Suppressor macrophage treated with lipopolysaccharide for 1 hour (primary cell): ENCODE results near the gene WDR27.

ENCODE experiments used
- DNase-seq, 3 donors: peaks; one replicate each; pipeline ENCODE4 v3.0.0-alpha.2; 2020 to 2022

Gene WDR27

DNA sequence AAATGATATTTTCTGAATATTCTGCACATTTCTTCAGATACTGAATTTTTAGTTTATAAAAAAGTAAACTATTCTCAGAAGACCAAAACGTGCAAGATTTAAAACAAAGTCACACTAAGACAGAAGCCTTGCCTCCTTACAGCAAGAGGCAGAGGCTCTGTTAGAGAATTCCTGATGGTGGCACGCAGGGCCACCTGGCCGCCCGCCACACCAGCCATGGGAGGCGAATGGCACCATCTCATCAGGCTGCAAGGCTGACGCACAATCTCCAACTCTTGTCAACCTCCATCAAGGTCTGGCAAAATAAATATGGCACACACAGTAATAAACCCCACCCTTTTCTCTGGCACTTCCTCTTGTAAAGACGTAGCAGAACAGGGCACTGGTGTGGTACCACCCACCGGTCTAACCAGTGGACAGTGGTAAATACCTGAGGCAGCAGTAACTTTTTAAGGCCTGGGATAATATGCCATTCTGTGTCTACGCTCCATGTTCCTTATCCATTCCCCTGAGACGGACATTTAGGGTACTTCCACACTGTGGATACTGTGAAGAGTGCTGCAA is 111.4 kb downstream of the WDR27 start:
- DNase-seq, result no peak

DNA sequence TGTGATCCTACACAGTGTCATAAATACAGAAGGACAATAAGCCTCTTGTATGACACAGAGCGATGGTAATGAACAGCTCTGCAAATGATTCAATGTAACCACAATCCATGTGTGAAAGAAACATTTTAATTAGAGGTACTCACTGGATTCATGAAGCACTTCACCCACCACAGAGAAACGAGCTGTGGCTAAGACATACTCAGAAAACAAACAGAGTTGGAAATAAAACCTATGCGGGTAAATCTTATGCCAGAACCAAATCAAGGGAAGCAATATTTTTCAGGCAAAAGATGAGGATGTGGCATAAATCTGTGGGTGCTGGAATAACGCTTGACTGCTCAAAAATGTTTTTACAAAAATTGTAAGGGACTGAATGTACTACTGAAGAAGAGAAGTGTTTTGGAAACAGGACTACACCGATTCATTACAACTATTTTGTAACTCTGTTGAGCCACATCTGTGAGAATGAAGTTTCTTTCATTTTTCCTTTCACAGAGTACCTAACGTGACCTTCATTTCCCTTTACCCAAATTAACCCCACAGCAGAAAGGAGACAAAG is 112.1 kb downstream of the WDR27 start:
- no peak for DNase-seq

DNA sequence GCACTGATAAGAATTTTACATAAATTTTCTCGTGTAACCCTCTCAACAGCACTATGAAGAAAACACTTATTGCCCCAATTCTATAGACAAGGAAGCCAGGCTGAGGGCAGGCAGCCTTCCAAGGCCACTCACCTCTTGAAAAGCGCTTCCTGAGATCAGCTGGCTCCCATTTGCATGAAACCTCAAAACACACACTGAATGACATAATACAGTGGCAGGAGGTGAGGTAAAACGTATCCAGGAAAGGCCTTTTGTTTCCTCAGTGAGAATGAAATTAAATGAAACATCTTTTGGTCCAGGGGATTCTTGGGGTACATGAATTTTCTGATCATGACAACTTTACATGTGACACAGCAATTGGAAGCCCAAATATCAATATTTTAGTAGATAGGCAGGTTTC is 112.5 kb downstream of the WDR27 start:
- no peak for DNase-seq

DNA sequence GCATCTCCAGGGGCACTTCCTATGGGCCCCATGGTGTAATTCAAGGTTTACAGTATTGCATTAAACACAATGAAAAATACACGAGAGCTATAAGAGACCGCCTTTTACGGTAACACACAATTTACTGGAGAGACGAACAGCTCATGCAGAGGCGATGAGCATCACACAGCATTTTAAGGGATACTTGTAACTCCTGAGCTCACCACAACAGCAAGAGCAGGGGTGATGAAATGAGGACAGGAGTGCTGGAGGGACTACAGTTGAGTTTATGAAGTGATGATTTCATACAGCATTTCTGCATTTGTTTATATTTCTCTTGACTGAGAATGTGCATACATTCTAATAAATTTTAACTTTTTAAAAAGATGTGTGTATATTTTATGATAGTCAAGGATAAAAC is 113.9 kb downstream of the WDR27 start:
- DNase-seq, result no peak

DNA sequence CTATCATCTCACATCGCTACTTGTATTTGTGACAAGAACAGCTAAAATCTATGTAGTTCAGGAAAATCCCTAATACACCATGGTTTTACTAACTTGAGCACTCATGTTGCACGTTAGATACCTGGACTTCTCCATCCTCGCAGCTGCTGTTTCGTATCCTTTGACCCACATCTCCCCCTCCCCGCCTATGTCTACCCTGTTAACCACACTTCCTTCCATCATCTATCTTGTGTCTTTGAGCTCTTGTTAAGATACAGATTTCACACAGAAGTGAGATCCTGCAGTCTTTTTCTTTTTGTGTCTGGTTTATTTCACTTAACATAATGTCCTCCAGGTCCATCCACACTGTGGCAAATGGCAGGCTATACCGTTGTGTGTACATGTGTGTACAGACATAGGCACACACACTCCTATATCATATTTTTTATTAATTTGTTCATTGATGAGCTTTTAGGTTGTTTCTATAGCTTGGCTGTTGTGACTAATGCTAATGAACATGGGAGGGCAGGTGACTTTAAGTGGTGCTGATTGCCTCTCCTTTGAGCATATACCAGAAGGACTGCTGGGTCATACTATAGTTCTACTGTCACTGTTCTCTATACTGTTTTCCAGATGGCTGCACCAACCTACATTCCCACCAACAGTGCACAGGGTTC is 117.8 kb downstream of the WDR27 start:
- DNase-seq, result no peak

DNA sequence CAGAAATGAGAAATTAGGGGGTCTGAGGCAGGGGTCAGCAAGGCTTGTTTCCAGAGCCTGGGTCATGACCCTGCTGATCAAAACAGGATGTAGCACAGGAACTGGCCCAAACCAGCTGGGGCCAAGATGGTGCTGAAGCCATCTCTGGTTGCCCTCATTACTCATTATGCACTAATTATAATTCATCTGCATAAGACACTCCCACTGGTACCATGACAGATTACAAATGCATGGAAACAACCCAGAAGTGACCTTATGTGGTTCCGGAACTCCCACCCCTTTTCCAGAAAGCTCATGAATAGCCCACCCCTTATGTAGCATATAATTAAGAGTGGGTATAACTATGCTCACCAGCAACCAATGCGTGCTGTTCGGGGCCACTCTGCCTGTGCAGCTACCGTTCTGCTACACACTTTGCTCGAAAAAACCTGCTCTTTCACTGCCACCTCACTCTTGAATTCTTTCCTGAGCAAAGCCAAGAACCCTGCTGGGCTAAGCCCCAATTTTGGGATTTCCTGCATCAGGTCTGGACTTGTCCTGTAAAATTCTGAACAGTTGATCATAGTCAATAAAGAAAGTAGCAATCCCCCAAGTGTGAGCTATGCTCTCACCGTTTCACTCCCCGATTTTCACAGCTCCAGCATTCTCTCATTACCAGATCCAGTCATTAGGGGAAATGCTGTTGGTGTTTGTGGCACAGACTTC is 122.3 kb downstream of the WDR27 start:
- no peak for DNase-seq

DNA sequence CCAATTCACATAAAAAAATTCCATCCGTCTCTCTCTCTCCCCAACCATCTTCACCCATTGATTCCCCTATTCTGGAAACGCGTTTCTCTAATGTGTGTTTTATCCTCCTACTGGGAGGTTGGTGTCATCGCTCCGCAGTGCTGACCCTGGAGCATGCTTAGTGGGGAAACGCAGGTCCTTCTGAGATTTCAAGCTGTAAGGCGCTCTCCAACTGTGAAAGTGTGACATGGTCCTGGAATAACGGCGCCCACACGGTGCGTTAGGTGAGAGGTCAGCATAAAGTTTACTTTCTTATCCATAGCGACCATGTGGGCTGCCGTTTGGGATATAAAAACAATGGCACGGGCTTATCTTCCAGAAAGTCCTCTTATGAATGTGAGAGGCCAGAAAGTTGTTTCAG is 123.9 kb downstream of the WDR27 start:
- DNase-seq, result no peak

DNA sequence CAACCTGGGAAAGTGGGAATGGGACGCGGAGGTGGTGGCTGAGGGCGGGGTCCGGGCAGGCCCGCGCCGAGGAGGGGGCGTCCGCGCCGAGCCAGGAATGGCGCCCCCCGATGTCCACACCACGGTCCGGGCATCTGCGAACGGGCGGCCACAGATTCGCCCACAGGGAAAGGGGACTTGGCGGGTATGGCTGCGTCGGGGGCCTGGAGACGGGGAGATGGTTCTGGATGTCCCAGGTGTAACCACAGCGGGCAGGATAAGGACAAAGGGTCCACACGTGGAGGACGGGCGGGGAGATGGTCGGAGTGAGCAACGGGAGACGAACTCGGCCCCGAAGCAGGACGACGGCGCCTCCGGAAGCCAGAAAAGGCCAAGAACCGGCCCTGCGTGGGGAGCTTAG is 124.6 kb downstream of the WDR27 start:
- no peak for DNase-seq

DNA sequence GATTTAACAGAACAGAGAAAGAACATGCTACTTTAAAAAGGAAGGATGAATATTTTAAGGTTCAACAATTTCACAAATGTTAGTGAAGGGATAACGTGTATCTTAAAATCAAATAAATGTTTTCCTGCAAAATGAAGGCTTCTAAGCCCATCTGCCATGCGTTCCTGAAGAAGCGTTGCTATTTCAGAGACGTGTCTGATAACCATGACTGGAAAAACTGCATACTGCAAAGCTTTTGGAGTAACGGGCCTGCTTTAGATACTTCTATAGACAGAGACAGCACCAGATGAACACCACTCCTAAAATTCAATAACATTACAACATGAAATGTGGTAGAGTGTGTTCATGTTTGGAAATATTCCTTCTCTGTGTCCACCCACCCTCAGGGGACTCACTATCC is 126.0 kb downstream of the WDR27 start:
- no peak for DNase-seq

DNA sequence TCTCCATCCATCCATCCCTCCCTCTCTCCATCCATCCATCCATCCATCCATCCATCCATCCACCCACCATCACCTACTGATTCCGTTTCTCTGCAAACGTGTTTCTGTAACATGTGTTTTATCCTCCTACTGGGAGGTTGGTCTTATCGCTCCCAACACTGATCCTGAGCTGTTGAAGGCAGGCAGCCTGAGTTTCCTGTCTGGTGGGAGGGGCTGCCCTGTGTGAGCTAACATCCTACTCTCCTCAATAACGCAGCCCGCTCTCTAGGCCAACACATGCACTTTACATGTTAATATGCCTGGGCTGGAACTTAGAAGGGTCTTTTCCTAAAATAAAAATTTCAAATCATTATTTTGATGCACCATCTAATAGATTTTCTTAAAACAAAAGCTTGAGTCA is 126.5 kb downstream of the WDR27 start:
- no peak for DNase-seq

DNA sequence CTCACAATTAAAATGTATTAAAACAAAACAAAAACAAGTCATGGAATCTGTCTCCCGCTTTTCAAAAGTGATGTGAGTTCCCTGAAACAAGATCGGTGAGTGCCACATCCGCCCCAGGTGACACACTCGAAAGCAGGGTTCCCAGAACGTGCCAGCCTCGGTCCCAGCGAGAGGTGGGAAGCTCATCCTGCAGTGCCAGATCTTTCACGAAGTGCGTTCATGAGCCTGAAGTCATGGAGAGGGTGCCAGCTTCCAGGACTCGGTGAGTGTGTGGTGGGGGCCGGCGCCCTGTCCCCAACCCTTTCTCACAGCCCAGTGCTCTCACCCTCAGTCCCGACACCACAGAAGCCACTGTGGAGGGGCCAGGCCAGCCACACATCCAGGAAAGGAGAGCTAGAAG is 127.4 kb downstream of the WDR27 start:
- DNase-seq, result no peak

DNA sequence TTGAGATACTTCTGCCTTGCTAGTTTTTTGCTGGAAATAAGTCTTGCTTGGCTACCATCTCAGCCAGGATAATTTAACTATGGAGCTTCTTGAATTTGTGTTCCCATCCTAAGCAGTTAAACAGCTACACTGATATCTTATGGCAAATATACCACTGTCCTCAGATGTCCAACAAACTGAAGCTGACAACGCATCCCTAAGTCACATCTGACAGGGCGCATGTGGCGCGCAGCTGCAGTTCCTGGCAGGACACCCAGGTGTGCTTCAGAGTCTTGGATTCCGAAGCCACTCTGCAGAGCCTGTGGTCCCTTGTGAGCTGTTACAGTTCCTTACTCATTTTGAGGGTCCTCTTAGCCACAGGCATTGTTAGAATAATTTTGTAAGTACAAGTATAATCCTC is 127.9 kb downstream of the WDR27 start:
- DNase-seq, result no peak

DNA sequence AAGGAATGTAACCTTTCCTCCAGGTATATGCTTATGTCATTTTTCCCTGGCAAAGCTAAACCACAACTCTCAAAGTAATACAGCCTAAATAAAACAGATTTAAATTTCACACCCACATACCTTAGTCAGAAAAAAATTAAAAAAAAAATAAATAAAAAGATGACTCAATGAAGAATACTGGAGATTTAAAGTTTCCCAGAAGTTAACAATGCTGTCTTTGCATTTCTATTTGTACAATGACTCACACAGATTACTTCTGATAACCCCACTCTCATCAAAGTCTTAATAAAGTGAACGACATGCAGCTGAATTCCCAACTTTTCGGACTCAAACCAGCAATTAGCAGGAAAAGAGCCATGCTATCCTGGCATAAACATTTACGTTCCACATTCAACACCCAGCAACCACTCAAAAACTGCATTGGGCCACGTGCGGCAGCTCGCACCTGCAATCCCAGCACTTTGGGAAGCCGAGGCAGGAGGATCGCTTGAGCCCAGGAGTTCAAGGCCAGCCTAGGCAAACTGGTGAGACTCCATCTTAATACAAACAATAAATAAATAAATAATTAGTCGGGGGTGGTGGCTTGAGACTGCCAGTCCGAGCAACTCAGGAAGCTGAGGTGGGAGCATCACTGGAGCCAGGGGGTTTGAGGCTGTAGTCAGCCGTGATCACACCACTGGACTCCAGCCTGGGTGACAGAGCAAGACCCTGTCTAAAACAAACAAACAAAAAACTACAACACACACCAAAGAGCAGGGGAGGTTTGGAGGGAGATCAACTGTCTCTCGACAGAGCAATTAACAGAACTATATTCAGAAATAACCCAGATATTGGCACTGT is 130.5 kb downstream of the WDR27 start:
- no peak for DNase-seq

DNA sequence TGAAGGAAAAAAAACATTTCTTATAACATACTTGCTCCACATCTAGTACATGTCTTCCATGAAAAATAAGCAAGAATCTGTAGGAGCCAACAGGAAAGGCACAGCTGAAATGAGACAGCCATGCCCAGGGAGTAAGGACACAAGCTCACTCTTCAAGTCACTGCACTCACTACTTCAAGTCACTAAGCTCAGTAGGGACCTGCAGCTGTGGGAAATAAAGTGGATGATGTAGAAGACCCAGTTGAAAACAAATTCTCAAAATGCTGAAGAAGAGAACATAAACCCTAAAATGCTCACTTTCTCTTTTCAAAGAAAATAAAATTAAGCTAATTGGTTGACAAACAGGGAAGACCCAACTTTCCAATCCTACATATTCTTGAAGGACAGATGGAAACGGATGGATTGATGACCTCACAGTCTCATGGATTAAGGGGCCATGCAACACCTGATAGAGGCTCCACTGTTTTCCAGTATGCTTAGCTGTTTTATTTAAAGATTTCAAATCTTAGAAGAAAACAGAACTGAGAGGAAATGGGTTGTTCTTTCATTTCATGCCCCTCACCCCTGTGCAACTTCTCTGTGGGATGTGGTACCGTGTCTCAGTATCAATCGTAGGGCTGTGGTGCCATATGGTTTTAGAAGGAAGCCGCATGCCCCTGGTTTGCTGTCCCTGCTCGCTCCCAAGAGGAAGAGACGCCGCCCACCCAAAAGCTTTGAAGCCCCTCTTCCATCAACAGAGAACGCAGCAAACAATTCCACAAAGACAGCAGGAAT is 133.3 kb downstream of the WDR27 start:
- DNase-seq, result no peak

DNA sequence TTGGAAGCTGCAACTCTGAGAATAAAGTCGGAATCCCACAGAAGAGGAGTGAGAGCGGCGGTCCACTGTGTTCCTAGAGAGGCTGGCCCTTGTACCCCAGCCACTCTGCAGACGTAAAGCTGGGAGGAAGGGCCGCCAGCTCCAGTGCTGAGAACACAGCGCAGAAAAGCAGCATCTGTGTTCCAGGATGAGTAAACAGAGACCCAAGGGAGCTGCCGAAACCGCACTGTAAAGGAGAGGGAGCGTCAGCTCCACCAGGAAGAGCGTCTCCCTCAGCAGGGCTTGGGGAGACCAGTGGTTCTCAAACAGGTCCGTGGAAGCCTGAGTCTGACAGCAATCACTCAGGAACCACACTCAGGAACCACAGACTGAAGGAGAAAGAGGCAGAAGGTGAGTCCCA is 134.0 kb downstream of the WDR27 start:
- DNase-seq, result no peak

DNA sequence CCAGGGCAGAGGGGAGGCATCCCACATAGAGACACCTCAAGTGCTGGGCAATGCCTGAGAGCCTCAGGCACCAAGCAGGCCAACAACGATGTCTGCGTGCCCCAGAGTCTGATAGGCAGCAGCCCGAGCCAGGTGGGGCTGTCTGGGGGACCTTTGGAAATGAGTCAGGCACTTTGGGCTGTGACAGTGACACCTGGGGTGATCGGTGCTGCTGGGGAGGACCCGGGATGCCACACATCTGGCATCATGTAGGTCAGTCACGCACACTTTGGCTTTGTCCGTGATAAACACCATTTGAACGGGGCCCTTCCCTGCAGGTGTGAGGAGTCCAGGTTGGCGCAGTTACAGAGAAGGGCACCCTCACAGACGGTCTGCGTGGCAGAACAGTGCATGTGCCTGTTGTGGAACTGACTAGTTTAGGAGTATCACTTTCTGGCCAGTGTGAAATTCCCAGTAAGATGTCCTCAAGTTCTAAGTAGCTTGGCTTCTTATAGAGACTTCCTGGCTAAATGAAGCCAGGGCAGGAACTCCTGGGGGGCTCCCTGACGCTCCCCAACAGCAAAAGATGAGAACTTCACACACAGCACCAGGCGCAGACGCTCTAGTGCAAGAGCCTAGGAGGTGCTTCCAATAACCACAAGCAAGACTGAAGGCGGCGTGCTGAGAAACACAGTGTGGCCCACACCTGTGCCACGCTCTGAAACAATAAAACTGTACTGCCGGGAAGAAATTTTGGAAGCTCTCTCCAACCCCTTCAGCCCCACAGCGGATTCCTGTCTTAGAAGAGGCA is 134.7 kb downstream of the WDR27 start:
- no peak for DNase-seq

DNA sequence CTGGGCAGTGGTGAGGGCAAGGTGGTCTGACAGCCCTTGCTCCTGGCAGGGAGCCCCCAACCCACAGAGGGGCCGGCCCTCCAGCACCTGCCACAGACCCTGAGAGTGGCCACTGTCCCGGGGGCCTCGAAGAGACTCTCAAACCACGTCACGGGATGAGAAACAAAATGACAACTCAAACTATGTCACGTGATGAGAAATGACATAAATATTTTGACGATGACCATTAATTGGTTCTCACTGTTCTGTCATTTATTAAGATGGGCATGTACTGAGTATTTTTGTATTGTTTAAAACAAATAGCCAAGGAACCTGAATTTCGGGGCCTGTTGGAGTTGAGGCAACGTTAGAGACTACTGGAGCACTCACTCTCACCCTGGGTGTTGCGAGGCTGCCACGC is 135.5 kb downstream of the WDR27 start:
- no peak for DNase-seq

DNA sequence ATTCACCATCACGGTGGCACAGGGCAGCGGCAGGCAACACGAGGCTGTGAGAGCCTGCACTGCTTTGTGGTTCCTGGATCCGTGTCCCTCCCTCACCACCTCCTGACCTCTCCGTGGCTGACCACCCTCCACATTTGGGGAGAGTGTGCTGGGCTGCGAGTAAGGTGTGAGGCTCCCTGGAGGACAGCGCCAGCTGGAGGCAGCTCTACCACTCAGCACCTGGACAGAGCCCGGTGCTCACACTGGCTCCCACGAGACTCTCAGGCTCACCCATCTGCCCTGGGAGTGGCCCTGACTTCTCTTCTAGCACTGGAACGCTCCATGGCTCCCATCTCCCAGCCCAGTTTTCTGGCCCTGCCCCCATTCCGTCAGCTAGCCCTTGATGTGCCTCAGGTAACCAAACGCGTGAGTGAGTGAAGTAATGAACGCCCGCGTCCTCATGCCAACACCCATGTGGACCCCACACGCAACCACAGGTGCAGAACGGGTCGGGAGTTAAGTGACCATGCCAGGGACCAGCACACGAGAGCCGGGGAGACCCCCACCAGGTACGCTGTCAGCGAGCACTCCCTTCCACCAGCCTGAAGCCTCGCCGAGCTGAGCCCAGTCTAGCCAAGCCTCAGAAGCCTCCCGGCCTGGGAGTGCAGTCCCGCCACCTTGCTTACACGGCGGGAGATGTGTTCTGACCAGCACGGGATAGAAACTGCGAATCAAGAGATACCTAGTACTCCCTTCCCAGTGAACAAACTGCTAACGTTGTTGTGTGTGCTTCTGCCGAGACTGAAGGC is 137.2 kb downstream of the WDR27 start:
- no peak for DNase-seq

DNA sequence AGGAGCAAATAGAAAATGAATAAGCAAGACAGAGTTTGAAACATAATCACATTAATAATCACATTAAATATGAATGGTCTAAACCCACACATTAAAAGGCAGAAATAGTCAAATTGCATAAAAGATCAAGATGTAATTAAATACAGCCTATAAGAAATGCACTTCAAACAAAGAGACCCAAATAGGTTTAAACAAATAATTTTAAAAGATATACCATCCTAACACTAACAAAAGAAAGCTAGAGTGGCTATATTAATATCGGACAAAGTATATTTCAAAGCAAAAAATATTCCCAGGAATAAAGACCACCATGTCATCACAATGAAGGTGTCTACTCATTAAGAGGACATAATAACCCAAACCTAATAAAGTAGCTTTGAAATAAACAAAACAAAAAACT is 140.2 kb downstream of the WDR27 start:
- no peak for DNase-seq

DNA sequence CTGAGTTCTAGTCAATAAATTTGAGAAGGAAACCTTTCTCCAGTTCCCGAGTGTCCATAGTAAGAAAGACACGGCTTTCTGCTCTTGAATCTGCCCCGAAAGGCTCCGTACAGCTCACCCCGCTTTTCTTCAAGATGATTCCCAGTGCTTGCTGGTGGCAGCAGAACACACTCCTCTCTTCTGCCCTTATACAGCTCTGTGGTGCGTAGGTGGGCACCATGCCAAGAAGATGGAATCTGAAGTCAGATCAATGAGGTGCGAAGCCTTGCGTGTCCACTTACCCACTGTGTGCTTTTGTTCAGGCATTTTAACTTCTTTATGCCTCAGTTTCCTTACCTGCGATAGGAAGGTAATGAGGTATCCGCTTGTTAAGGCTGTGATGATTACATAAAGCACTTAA is 142.2 kb downstream of the WDR27 start:
- no peak for DNase-seq
